Small intestine (tissue), 16 donors: ENCODE data around the gene DNAJC30. TPM values are rescaled to one million over a fixed set of nuclear protein-coding genes. Genes with fewer than 3 reads are reported as not detected.

Experiments
- DNase-seq, 2 donors: peaks; one replicate each; pipeline versions ENCODE4 v3.0.0 to v3.0.0-alpha.2; 2013
- FAIRE-seq: peaks from 2 replicates; lab custom pipeline; 2012; peaks lifted over from hg19 to GRCh38; lab: Jason Lieb, UNC
- H3K27ac ChIP-seq, 3 donors: one replicate each; pipeline ENCODE4 v1.5.1; 2013; ENCODE audit warnings: low read length in 2 of 3, mild to moderate bottlenecking in 2 of 3, control low read depth in 1 of 3, inconsistent platforms in 1 of 3, low read depth in 1 of 3, moderate library complexity in 1 of 3
- H3K27me3 ChIP-seq, 3 donors: one replicate each; pipeline ENCODE4 v1.6.1; 2013; ENCODE audit warnings: low read length in 3 of 3, inconsistent platforms in 1 of 3; ENCODE audit not compliant: control insufficient read depth in 3 of 3, insufficient read depth in 3 of 3
- H3K36me3 ChIP-seq, 3 donors: one replicate each; pipeline ENCODE4 v1.6.1; 2013; ENCODE audit warnings: low read length in 3 of 3, inconsistent platforms in 1 of 3, low read depth in 1 of 3, mild to moderate bottlenecking in 1 of 3, moderate library complexity in 1 of 3; ENCODE audit not compliant: control insufficient read depth in 3 of 3, insufficient read depth in 2 of 3
- H3K4me1 ChIP-seq, 3 donors: one replicate each; pipeline ENCODE4 v1.6.1; 2013; ENCODE audit warnings: low read length in 2 of 3, inconsistent platforms in 1 of 3, low read depth in 1 of 3, mild to moderate bottlenecking in 1 of 3, moderate library complexity in 1 of 3; ENCODE audit not compliant: control insufficient read depth in 3 of 3, insufficient read depth in 2 of 3
- H3K4me3 ChIP-seq, 3 donors: one replicate each; pipeline ENCODE4 v1.5.1; 2013; ENCODE audit warnings: low read length in 3 of 3, control low read depth in 1 of 3, inconsistent platforms in 1 of 3, low read depth in 1 of 3, mild to moderate bottlenecking in 1 of 3, moderate library complexity in 1 of 3
- H3K9me3 ChIP-seq, 2 donors: one replicate each; pipeline ENCODE4 v1.6.1; 2013; ENCODE audit warnings: low read depth in 1 of 2, low read length in 1 of 2; ENCODE audit not compliant: control insufficient read depth in 2 of 2, insufficient read depth in 1 of 2
- WGBS, 3 donors: extraction: QIAGEN DNeasy Blood & Tissue Kit; methylation state at CpG; one replicate each; pipeline ENCODE4 v1.1.7; 2013; 5-methylcytosine and 5-hydroxymethylcytosine counted together
- long read RNA-seq, 10 donors: transcript quantifications; one replicate each; lab custom pipeline, GENCODE V29; 2026
- polyA plus RNA-seq, 4 donors: library from polyadenylated mRNA; stranded (reverse) in 3 of 4; unstranded in 1 of 4; fragments of 200-250 nt in 3 of 4; fragments of 120-200 nt in 1 of 4; gene quantifications; one replicate each; pipeline versions ENCODE4 v1.2.1 to v1.2.3, GENCODE V29; 2013
- donor health status: healthy with polysubstance abuse.
- donor health status: control.
- donor health status: control.
- donor health status: Bipolar disorder and iron deficiency.
- donor health status: healthy.

DNAJC30 gene
- polyA plus RNA-seq, result 10 to 100 TPM in 1 of 4 donors, 1 to 10 TPM in 3; 6.0 to 10.4 (median 7.8) TPM
- long read RNA-seq, donor 1, transcript DNAJC30-201 (1 exons, 2,485 nt), result major isoform, 40 of 196 reads
- long read RNA-seq, donor 1, partial matches to known transcripts, result 156 of 196 reads
- long read RNA-seq, donor 1, other reads (novel, unspliced or antisense), result 0 of 196 reads
- long read RNA-seq, donor 2, transcript DNAJC30-201 (1 exons, 2,485 nt), result major isoform, 10 of 10 reads
- long read RNA-seq, donor 2, partial matches to known transcripts, result 0 of 10 reads
- long read RNA-seq, donor 2, other reads (novel, unspliced or antisense), result 0 of 10 reads
- long read RNA-seq, donor 3, transcript DNAJC30-201 (1 exons, 2,485 nt), result major isoform, 22 of 22 reads
- long read RNA-seq, donor 3, partial matches to known transcripts, result 0 of 22 reads
- long read RNA-seq, donor 3, other reads (novel, unspliced or antisense), result 0 of 22 reads
- long read RNA-seq, donor 4, partial matches to known transcripts, result 0 of 1 reads
- long read RNA-seq, donor 4, other reads (novel, unspliced or antisense), result 0 of 1 reads
- long read RNA-seq, donor 5, transcript DNAJC30-201 (1 exons, 2,485 nt), result major isoform, 8 of 56 reads
- long read RNA-seq, donor 5, partial matches to known transcripts, result 41 of 56 reads
- long read RNA-seq, donor 5, other reads (novel, unspliced or antisense), result 7 of 56 reads
- long read RNA-seq, donor 6, transcript DNAJC30-201 (1 exons, 2,485 nt), result major isoform, 16 of 16 reads
- long read RNA-seq, donor 6, partial matches to known transcripts, result 0 of 16 reads
- long read RNA-seq, donor 6, other reads (novel, unspliced or antisense), result 0 of 16 reads
- long read RNA-seq, donor 7, transcript DNAJC30-201 (1 exons, 2,485 nt), result major isoform, 28 of 28 reads
- long read RNA-seq, donor 7, partial matches to known transcripts, result 0 of 28 reads
- long read RNA-seq, donor 7, other reads (novel, unspliced or antisense), result 0 of 28 reads
- long read RNA-seq, donor 8, partial matches to known transcripts, result 0 of 2 reads
- long read RNA-seq, donor 8, other reads (novel, unspliced or antisense), result 0 of 2 reads
- long read RNA-seq, donor 9, partial matches to known transcripts, result 0 of 2 reads
- long read RNA-seq, donor 9, other reads (novel, unspliced or antisense), result 0 of 2 reads
- long read RNA-seq, donor 10, transcript DNAJC30-201 (1 exons, 2,485 nt), result major isoform, 16 of 16 reads
- long read RNA-seq, donor 10, partial matches to known transcripts, result 0 of 16 reads
- long read RNA-seq, donor 10, other reads (novel, unspliced or antisense), result 0 of 16 reads

GRCh38 chr7:73683056-73683787 lies at the start of gene DNAJC30, which contains the start of gene BUD23:
Gene DNAJC30 (minus strand): TSS chr7:73683453. CDS start chr7:73683423, 30 bp downstream.
Gene BUD23 (plus strand): TSS chr7:73683597. CDS start chr7:73683626, 29 bp downstream.
- DNase-seq, result peak; percentile 96 to 98
- peak within 1 kb of the TSS; percentile 70 to 76 (median 71) for H3K27ac ChIP-seq
- 0% methylated on average over 60 to 68 of the region's 68 CpGs for WGBS, 3 donors

GRCh38 chr7:73732397-73732796 lies 49.1 kb upstream of the DNAJC30 start:
- Histone ChIP-seq H3K4me1 (peaks cover 0 to 19% (median 0%) of the 10 kb centered on the region in 3 donors), H3K36me3 (peaks cover 0 to 24% (median 6%) of the 10 kb centered on the region in 3 donors), H3K4me3 (no peak overlapping the region), H3K27ac (no peak overlapping the region), H3K9me3 (no peaks in the 10 kb centered on the region), H3K27me3 (no peaks in the 10 kb centered on the region)
- WGBS, 3 donors, result 45 to 74% (median 64%) methylated on average over 2 of the region's 2 CpGs
- FAIRE-seq (no peak), DNase-seq (no peak)

More at GRCh38 chr7:73683056-73683787, at the start of gene DNAJC30, which contains the start of gene BUD23:
- no peak for FAIRE-seq
- H3K4me1 ChIP-seq, result peaks cover 2 to 14% (median 5%) of the 10 kb centered on the region in 3 donors
- H3K36me3 ChIP-seq, result peaks cover 0 to 47% (median 2%) of the 10 kb centered on the region in 3 donors
- H3K9me3 ChIP-seq, result no peaks in the 10 kb centered on the region
- peak within 1 kb of the TSS; percentile 69 to 95 (median 89) for H3K4me3 ChIP-seq
- H3K27me3 ChIP-seq, result no peaks in the 10 kb centered on the region

- Histone ChIP-seq H3K36me3 (peaks cover 0 to 6% (median 0%) of the 10 kb centered on the region in 3 donors), H3K4me1 (peaks cover 0 to 6% (median 0%) of the 10 kb centered on the region in 3 donors), H3K4me3 (no peak overlapping the region), H3K9me3 (no peaks in the 10 kb centered on the region), H3K27ac (no peak overlapping the region), H3K27me3 (no peaks in the 10 kb centered on the region)
- DNase-seq (no peak), FAIRE-seq (no peak)
- WGBS, 3 donors, result 30 to 39% (median 33%) methylated on average over 3 of the region's 3 CpGs
Measured at GRCh38 chr7:73730485-73730884, 47.2 kb upstream of the DNAJC30 start.

GRCh38 chr7:73728551-73728950 lies 45.3 kb upstream of the DNAJC30 start:
- Histone ChIP-seq H3K4me3 (no peak overlapping the region), H3K4me1 (no peaks in the 10 kb centered on the region), H3K36me3 (no peaks in the 10 kb centered on the region), H3K27me3 (no peaks in the 10 kb centered on the region), H3K27ac (no peak overlapping the region), H3K9me3 (no peaks in the 10 kb centered on the region)
- WGBS, 3 donors, result 43 to 54% (median 46%) methylated on average over 5 of the region's 5 CpGs
- DNase-seq (no peak), FAIRE-seq (no peak)

GRCh38 chr7:73727952-73728351 lies 44.7 kb upstream of the DNAJC30 start:
- no peak overlapping the region for H3K4me3 ChIP-seq
- no peaks in the 10 kb centered on the region for H3K9me3 ChIP-seq
- no peaks in the 10 kb centered on the region for H3K27me3 ChIP-seq
- no peak overlapping the region for H3K27ac ChIP-seq
- WGBS, 3 donors, result 65 to 88% (median 88%) methylated on average over 3 of the region's 3 CpGs
- FAIRE-seq (no peak), DNase-seq (no peak)
- H3K4me1 ChIP-seq, result no peaks in the 10 kb centered on the region
- no peaks in the 10 kb centered on the region for H3K36me3 ChIP-seq

- Histone ChIP-seq H3K9me3 (no peaks in the 10 kb centered on the region), H3K27ac (no peak overlapping the region), H3K4me3 (no peak overlapping the region), H3K4me1 (no peaks in the 10 kb centered on the region), H3K36me3 (no peaks in the 10 kb centered on the region), H3K27me3 (no peaks in the 10 kb centered on the region)
- DNase-seq (no peak), FAIRE-seq (no peak)
- WGBS, 3 donors, result 73 to 82% (median 73%) methylated on average over 1 of the region's 1 CpG
Measured at GRCh38 chr7:73726083-73726466, 42.8 kb upstream of the DNAJC30 start.

- H3K36me3 ChIP-seq, result no peaks in the 10 kb centered on the region
- no peak for FAIRE-seq
- no peak overlapping the region for H3K27ac ChIP-seq
- WGBS, 3 donors, result 89 to 94% (median 90%) methylated on average over 3 of the region's 3 CpGs
- H3K4me3 ChIP-seq, result no peak overlapping the region
- H3K4me1 ChIP-seq, result peaks cover 0 to 4% (median 0%) of the 10 kb centered on the region in 3 donors
- H3K27me3 ChIP-seq, result peaks cover 0 to 4% (median 0%) of the 10 kb centered on the region in 3 donors
- no peaks in the 10 kb centered on the region for H3K9me3 ChIP-seq
- DNase-seq, result no peak
Measured at GRCh38 chr7:73723813-73724212, 40.6 kb upstream of the DNAJC30 start.
